ENCODE results near the gene CFAP92. TPM values are rescaled to one million over a fixed set of nuclear protein-coding genes. Genes with fewer than 3 reads are reported as not detected.

The CFAP92 gene
- total and polyA plus RNA-seq, 4 experiments from 2014 or later, result 0.38 to 0.47 TPM; not detected in 2

GRCh38 chr3:129025691-129026435, 32.0 kb upstream of the CFAP92 start:
- Mint-ChIP-seq H3K36me3 (no peaks in the 10 kb centered on the region), H3K9me3 (no peaks in the 10 kb centered on the region), H3K27me3 (no peaks in the 10 kb centered on the region), H3K4me3 (peak overlapping the region in 6 of 8 donors; percentile 26 to 87 (median 84)), H3K27ac (peak overlapping the region; percentile 91 to 97 (median 97)), H3K4me1 (peaks cover 10 to 29% (median 16%) of the 10 kb centered on the region in 4 donors)
- Histone ChIP-seq H3K27ac (ENCODE audit: low read depth, low read length) (peak overlapping the region; percentile 55), H3K4me1 (ENCODE audit: insufficient read depth, low read length) (peaks cover 16% of the 10 kb centered on the region), H3K36me3 (ENCODE audit: insufficient read depth, low read length) (no peaks in the 10 kb centered on the region), H3K4me3 (ENCODE audit: low read length in 2 of 2) (no peak overlapping the region), H3K9me3 (ENCODE audit: control insufficient read depth in 1 of 2, low read length in 2 of 2) (no peaks in the 10 kb centered on the region), H3K27me3 (ENCODE audit: insufficient read depth, low read length) (no peaks in the 10 kb centered on the region)
- CTCF ChIA-PET (ENCODE audit: partially characterized antibody), result interaction anchor here (1.0 to 5.0 kb wide), 18 partner anchors 9 to 291 kb away, joined by 3 to 123 read pairs (median 9); partner anchors contain the start of genes CFAP92 and COPG1
- no peak for DNase-seq
- POLR2A ChIA-PET (ENCODE audit: partially characterized antibody), result interaction anchor here (0.6 to 4.3 kb wide), 15 partner anchors 8 to 588 kb away, joined by 3 to 150 read pairs (median 7); partner anchors contain the start of genes ACAD9, CNBP and RAB43
- intact Hi-C loops (cut with micrococcal nuclease), result loop anchor here (2.0 to 5.0 kb wide), 2 partner anchors 55 to 149 kb away; partner anchors contain the start of gene ACAD9

DNA sequence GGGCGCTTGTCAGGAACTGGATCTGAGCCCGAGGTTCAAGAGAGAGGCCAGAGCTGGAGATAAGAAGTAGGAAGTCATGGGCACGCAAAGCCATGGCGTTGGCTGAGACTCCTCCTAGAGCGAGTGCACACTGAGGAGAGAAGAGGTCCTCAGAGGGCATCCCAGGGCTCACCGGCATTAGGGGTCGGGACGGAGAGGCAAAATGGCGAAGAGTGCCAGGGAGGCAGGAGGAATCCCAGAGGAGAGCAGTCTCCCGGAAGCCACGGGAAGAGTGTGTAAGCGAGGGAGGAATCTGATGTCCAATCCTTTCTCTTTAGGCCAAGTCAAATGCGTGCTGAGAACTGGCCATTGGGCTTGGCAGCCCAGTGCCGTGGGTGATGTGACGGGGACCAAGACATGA, 31.2 kb upstream of the CFAP92 start:
- Mint-ChIP-seq H3K4me3 (peak overlapping the region in 1 of 8 donors; percentile 62), H3K9me3 (no peaks in the 10 kb centered on the region), H3K27ac (peak overlapping the region in 5 of 7 donors; percentile 28 to 93 (median 67)), H3K4me1 (peaks cover 10 to 29% (median 16%) of the 10 kb centered on the region in 4 donors), H3K27me3 (no peaks in the 10 kb centered on the region), H3K36me3 (no peaks in the 10 kb centered on the region)
- H3K36me3 ChIP-seq (ENCODE audit: insufficient read depth, low read length), result no peaks in the 10 kb centered on the region
- H3K27ac ChIP-seq (ENCODE audit: low read depth, low read length), result no peak overlapping the region
- H3K4me1 ChIP-seq (ENCODE audit: insufficient read depth, low read length), result peaks cover 16% of the 10 kb centered on the region
- POLR2A ChIA-PET (ENCODE audit: partially characterized antibody), result interaction anchor here (0.6 to 4.3 kb wide), 2 partner anchors 9 to 10 kb away, joined by 4 to 150 read pairs; no protein-coding TSS in a partner anchor
- H3K4me3 ChIP-seq (ENCODE audit: low read length in 2 of 2), result no peak overlapping the region
- H3K9me3 ChIP-seq (ENCODE audit: control insufficient read depth in 1 of 2, low read length in 2 of 2), result no peaks in the 10 kb centered on the region
- CTCF ChIA-PET (ENCODE audit: partially characterized antibody), result interaction anchor here (1.0 to 5.0 kb wide), 7 partner anchors 9 to 55 kb away, joined by 3 to 123 read pairs (median 16); partner anchors contain the start of gene CFAP92
- DNase-seq, result no peak
- intact Hi-C loops (cut with micrococcal nuclease), result loop anchor here (5.0 kb wide), 1 partner anchor 148 kb away; the partner anchor contains the start of gene ACAD9
- no peaks in the 10 kb centered on the region for H3K27me3 ChIP-seq (ENCODE audit: insufficient read depth, low read length)

DNA sequence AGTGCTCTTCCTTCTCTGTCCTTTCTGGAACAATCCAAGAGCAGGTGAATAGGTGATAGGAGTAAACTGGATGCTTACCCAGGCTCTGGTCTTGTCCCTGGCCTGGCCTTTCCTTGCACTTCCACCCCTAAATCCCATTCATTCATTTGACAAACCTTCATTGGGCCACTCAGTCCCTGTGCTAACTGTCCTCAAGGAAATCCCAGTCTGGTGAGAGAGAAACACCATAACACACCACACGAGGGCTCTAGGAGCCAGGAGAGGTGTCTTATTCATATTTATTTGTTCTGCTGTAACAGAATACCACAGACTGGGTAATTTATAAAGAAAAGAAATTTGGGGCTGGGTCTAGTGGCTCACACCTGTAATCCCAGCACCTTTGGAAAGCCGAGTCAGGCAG, 30.0 kb upstream of the CFAP92 start:
- intact Hi-C loops (cut with micrococcal nuclease), result no loop called here
- POLR2A ChIA-PET (ENCODE audit: partially characterized antibody), result no interaction called here
- Histone ChIP-seq H3K27me3 (ENCODE audit: insufficient read depth, low read length) (no peaks in the 10 kb centered on the region), H3K27ac (ENCODE audit: low read depth, low read length) (no peak overlapping the region), H3K36me3 (ENCODE audit: insufficient read depth, low read length) (no peaks in the 10 kb centered on the region), H3K9me3 (ENCODE audit: control insufficient read depth in 1 of 2, low read length in 2 of 2) (no peaks in the 10 kb centered on the region), H3K4me1 (ENCODE audit: insufficient read depth, low read length) (peaks cover 16% of the 10 kb centered on the region), H3K4me3 (ENCODE audit: low read length in 2 of 2) (no peak overlapping the region)
- peaks cover 10 to 31% (median 17%) of the 10 kb centered on the region in 4 donors for H3K4me1 Mint-ChIP-seq
- H3K27ac Mint-ChIP-seq, result peak overlapping the region in 2 of 7 donors; percentile 42 to 50
- no peaks in the 10 kb centered on the region for H3K9me3 Mint-ChIP-seq
- H3K27me3 Mint-ChIP-seq, result no peaks in the 10 kb centered on the region
- DNase-seq, result no peak
- H3K4me3 Mint-ChIP-seq, result no peak overlapping the region
- H3K36me3 Mint-ChIP-seq, result no peaks in the 10 kb centered on the region
- CTCF ChIA-PET (ENCODE audit: partially characterized antibody), result interaction anchor here (1.2 to 5.0 kb wide), 2 partner anchors 8 to 30 kb away, joined by 3 to 123 read pairs; no protein-coding TSS in a partner anchor

- Mint-ChIP-seq H3K4me3 (no peak overlapping the region), H3K4me1 (peaks cover 13 to 38% (median 23%) of the 10 kb centered on the region in 4 donors), H3K36me3 (no peaks in the 10 kb centered on the region), H3K27ac (no peak overlapping the region), H3K27me3 (no peaks in the 10 kb centered on the region), H3K9me3 (no peaks in the 10 kb centered on the region)
- ChIA-PET POLR2A (ENCODE audit: partially characterized antibody) (interaction anchor here (0.6 kb wide), 1 partner anchor 17 kb away, joined by 3 read pairs; no protein-coding TSS in a partner anchor), CTCF (ENCODE audit: partially characterized antibody) (interaction anchor here (0.7 to 1.2 kb wide), 3 partner anchors 28 to 53 kb away, joined by 3 to 4 read pairs (median 3); no protein-coding TSS in a partner anchor)
- Histone ChIP-seq H3K36me3 (ENCODE audit: insufficient read depth, low read length) (no peaks in the 10 kb centered on the region), H3K27ac (ENCODE audit: low read depth, low read length) (no peak overlapping the region), H3K9me3 (ENCODE audit: control insufficient read depth in 1 of 2, low read length in 2 of 2) (no peaks in the 10 kb centered on the region), H3K27me3 (ENCODE audit: insufficient read depth, low read length) (no peaks in the 10 kb centered on the region), H3K4me1 (ENCODE audit: insufficient read depth, low read length) (peaks cover 19% of the 10 kb centered on the region), H3K4me3 (ENCODE audit: low read length in 2 of 2) (no peak overlapping the region)
- no peak for DNase-seq
- intact Hi-C loops (cut with micrococcal nuclease), result no loop called here
These were observed 29.1 kb upstream of the CFAP92 start for GRCh38 chr3:129023008-129023358.

DNA sequence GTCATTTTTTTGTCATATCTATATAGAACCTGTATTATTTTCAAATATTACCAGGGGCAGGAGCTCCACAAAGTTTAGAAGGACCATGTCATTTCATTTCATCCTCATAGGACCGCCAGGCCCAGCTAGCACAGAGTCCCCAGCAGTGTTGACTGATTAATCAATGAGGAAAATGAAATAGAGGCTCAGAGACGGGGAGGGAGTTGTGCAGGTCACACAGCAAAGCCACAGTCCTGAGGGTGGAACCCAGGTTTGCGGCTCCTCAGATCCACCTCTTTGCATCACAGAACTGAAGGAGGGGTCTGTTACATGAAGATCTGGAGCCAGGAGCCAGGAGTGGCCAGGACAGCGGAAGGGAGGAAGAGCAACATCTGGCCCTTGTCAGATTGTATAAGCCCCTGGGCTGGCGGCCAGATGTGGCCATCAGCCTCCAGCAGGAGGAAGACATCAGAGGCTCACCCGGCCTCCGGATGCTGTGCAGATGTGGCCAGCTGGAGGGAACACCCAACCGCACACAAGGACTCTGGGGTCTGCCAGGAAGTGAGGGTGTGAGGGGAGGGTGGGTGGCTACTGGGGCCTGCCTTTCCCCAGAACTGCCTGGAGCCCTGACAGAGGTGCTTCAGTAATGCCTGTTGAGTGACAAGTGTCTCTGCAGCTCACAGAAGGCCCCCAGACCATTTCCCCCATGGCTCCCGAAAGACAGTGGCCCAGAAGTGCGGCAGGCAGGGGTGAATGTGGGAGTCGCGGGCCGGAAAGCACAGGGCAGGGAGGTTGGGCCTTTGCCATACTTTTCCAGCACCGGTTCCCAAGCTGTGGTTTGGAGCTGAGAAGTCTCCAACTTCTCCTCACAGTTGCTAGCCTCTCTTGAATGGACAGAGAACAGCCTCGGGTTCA, 28.5 kb upstream of the CFAP92 start:
- Histone ChIP-seq H3K36me3 (ENCODE audit: insufficient read depth, low read length) (no peaks in the 10 kb centered on the region), H3K27ac (ENCODE audit: low read depth, low read length) (no peak overlapping the region), H3K4me1 (ENCODE audit: insufficient read depth, low read length) (peaks cover 22% of the 10 kb centered on the region), H3K4me3 (ENCODE audit: low read length in 2 of 2) (no peak overlapping the region), H3K9me3 (ENCODE audit: control insufficient read depth in 1 of 2, low read length in 2 of 2) (no peaks in the 10 kb centered on the region), H3K27me3 (ENCODE audit: insufficient read depth, low read length) (no peaks in the 10 kb centered on the region)
- peak overlapping the region in 3 of 7 donors; percentile 11 to 48 (median 35) for H3K27ac Mint-ChIP-seq
- DNase-seq, result no peak
- H3K4me3 Mint-ChIP-seq, result no peak overlapping the region
- no peaks in the 10 kb centered on the region for H3K36me3 Mint-ChIP-seq
- intact Hi-C loops (cut with micrococcal nuclease), result no loop called here
- ChIA-PET CTCF (ENCODE audit: partially characterized antibody) (interaction anchor here (0.7 to 1.5 kb wide), 5 partner anchors 14 to 52 kb away, joined by 3 to 6 read pairs (median 3); no protein-coding TSS in a partner anchor), POLR2A (ENCODE audit: partially characterized antibody) (interaction anchor here (0.6 kb wide), 1 partner anchor 17 kb away, joined by 3 read pairs; no protein-coding TSS in a partner anchor)
- H3K4me1 Mint-ChIP-seq, result peaks cover 18 to 44% (median 29%) of the 10 kb centered on the region in 4 donors
- no peaks in the 10 kb centered on the region for H3K9me3 Mint-ChIP-seq
- no peaks in the 10 kb centered on the region for H3K27me3 Mint-ChIP-seq

GRCh38 chr3:129021140-129021551, 27.3 kb upstream of the CFAP92 start:
- no peaks in the 10 kb centered on the region for H3K36me3 ChIP-seq (ENCODE audit: insufficient read depth, low read length)
- Mint-ChIP-seq H3K9me3 (no peaks in the 10 kb centered on the region), H3K27me3 (no peaks in the 10 kb centered on the region), H3K4me3 (no peak overlapping the region), H3K36me3 (no peaks in the 10 kb centered on the region), H3K4me1 (peaks cover 19 to 47% (median 32%) of the 10 kb centered on the region in 4 donors), H3K27ac (peak overlapping the region in 1 of 7 donors; percentile 7)
- ChIA-PET CTCF (ENCODE audit: partially characterized antibody) (interaction anchor here (1.2 to 2.6 kb wide), 4 partner anchors 10 to 51 kb away, joined by 3 to 12 read pairs (median 5); no protein-coding TSS in a partner anchor), POLR2A (ENCODE audit: partially characterized antibody) (no interaction called here)
- H3K4me3 ChIP-seq (ENCODE audit: low read length in 2 of 2), result no peak overlapping the region
- no peak for DNase-seq
- intact Hi-C loops (cut with micrococcal nuclease), result no loop called here
- no peaks in the 10 kb centered on the region for H3K27me3 ChIP-seq (ENCODE audit: insufficient read depth, low read length)
- peaks cover 24% of the 10 kb centered on the region for H3K4me1 ChIP-seq (ENCODE audit: insufficient read depth, low read length)
- H3K9me3 ChIP-seq (ENCODE audit: control insufficient read depth in 1 of 2, low read length in 2 of 2), result no peaks in the 10 kb centered on the region
- H3K27ac ChIP-seq (ENCODE audit: low read depth, low read length), result no peak overlapping the region
